Measurements from ENCODE around the gene PNO1.

DNA sequence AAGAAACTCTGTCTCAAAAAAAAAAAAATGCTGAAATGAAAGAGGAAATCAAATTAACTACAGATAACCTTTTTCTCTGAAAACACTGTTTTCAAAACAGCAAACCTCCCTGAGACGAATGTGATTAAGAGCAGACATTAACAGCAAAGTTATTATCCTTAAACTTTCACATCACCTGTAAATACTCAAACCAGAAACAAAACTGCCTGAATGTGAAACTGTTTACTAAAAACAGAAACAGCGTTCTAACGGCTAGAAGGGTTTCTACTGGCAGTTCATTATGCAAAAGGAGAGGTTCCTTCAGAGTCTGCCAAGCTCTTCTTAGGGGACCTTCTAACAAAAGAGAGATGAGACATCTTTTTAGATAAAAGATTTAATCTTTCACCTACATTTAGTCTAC is 45.9 kb downstream of the PNO1 start:
- TF ChIP-seq, protein P1, sequence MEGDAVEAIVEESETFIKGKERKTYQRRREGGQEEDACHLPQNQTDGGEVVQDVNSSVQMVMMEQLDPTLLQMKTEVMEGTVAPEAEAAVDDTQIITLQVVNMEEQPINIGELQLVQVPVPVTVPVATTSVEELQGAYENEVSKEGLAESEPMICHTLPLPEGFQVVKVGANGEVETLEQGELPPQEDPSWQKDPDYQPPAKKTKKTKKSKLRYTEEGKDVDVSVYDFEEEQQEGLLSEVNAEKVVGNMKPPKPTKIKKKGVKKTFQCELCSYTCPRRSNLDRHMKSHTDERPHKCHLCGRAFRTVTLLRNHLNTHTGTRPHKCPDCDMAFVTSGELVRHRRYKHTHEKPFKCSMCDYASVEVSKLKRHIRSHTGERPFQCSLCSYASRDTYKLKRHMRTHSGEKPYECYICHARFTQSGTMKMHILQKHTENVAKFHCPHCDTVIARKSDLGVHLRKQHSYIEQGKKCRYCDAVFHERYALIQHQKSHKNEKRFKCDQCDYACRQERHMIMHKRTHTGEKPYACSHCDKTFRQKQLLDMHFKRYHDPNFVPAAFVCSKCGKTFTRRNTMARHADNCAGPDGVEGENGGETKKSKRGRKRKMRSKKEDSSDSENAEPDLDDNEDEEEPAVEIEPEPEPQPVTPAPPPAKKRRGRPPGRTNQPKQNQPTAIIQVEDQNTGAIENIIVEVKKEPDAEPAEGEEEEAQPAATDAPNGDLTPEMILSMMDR (conservative IDR thresholded peaks at IDR 0.05; ENCODE audit: low read length) = no peak
- TF ChIP-seq EZH2phosphoT487 (IDR thresholded peaks at IDR 0.05; ENCODE audit: borderline replicate concordance) = no peak

Measured in Loucy (cell line).